ENCODE data around the gene MLYCD. TPM values are rescaled to one million over a fixed set of nuclear protein-coding genes. Genes with fewer than 3 reads are reported as not detected.
A peak's percentile ranks its signal among the peaks of the same experiment; 100 is the strongest.

The MLYCD gene
- 48.2 TPM for total RNA-seq
- long read RNA-seq, full-length matches to known transcripts: 322 of 337 reads
- long read RNA-seq, partial matches to known transcripts: 9 of 337 reads
- long read RNA-seq, other reads (novel, unspliced or antisense): 6 of 337 reads

DNA sequence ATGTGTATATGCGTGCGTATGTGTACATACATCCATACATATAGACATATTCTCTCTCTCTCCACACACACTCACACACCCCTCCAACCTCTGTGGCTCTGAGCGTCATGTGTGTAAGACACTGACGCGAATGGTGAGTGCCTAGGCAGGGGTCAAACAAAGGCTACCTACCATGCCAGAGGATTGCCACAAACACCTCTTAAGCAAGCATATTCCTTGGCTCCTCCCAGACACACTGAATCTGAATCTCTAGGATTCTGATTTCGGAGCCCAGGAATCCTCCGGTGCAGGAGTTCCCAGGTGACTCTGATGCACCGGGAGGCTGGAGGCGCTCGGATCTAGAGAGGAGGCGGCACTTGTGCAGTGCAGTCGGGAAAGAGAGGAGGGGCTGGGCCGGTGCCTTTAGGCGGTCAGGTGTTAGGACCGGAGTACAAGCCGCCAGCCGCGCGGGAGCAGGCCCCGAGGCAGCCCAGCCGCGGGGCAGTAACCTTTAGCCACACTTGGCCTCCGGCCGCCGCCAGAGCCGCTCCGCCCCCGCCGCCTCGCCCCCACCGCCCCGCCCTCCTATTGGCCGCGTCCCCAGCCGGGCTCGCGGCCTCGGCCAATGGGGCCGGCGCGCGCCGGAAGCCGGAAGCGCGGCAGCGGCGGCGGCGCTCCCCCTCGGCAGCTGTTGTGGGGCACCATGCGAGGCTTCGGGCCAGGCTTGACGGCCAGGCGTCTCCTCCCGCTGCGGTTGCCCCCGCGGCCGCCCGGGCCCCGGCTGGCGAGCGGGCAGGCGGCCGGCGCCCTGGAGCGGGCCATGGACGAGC, at the start of gene MLYCD:
Gene MLYCD (plus strand): TSS at position 653 of the 809 bp plus-strand sequence. CDS start 30 bp downstream, at position 683.
- intact Hi-C loops (cut with DNase I): loop anchor here (1.0 to 2.0 kb wide), 2 partner anchors 14 to 56 kb away; no protein-coding TSS in a partner anchor
- DNase-seq (ENCODE audit: missing footprints) (peak; percentile 92), ATAC-seq (peak; percentile 90)

DNA sequence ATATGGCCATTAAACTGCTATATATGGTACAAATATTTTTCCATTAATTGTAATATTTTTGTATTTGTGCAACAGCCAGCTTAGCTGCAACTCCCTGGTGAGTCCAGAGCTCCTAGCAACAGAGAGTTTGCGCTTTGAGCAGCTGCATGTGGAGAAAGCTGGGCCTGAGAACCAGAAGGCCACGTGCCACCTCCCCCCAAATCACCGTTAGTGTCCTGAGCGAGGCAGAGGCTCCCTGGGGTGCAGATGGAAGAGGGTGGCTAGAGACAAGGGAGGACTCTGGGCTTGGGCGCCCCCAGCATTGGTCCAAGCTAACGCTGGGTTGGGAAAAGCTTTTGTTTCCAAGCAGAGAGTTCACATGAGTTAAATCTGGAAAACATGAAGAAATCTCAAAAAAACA, 49.5 kb upstream of the MLYCD start:
- ATAC-seq (peak; percentile 74), DNase-seq (ENCODE audit: missing footprints) (no peak)
- intact Hi-C loops (cut with DNase I): no loop called here

- intact Hi-C loops (cut with DNase I): no loop called here
- no peak for DNase-seq (ENCODE audit: missing footprints)
Measured at GRCh38 chr16:83850947-83851346, 48.0 kb upstream of the MLYCD start.

DNA sequence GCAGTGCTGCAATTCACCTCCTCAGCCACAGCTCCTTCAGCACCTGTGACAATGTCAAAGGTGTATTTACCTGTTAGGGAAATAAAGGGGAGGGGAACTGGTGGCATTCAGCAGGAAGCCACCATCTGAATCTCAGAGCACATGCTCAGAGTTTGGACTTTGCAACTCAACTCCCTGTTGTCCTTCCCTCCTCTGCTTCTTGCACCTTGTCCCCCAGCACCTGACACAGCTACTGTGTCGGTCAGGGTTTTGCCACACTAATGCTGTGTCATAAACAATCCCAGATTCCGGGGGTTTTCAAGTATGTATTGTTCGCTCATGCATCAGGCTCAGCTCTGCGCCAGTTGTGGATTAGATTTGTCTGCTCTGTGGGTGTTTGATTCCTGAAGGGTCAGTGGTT, 47.4 kb upstream of the MLYCD start:
- ATAC-seq (no peak), DNase-seq (ENCODE audit: missing footprints) (no peak)
- intact Hi-C loops (cut with DNase I): no loop called here

More at GRCh38 chr16:83850947-83851346, 48.0 kb upstream of the MLYCD start:
- ATAC-seq: no peak

- intact Hi-C loops (cut with DNase I): no loop called here
- DNase-seq (ENCODE audit: missing footprints): no peak
- ATAC-seq: no peak
Measured at GRCh38 chr16:83852774-83853173, 46.1 kb upstream of the MLYCD start.

GRCh38 chr16:83853834-83854233, 45.1 kb upstream of the MLYCD start:
- intact Hi-C loops (cut with DNase I): no loop called here
- ATAC-seq (no peak), DNase-seq (ENCODE audit: missing footprints) (no peak)

- DNase-seq (ENCODE audit: missing footprints) (no peak), ATAC-seq (no peak)
- intact Hi-C loops (cut with DNase I): no loop called here
Measured at GRCh38 chr16:83854420-83854819, 44.5 kb upstream of the MLYCD start.

DNA sequence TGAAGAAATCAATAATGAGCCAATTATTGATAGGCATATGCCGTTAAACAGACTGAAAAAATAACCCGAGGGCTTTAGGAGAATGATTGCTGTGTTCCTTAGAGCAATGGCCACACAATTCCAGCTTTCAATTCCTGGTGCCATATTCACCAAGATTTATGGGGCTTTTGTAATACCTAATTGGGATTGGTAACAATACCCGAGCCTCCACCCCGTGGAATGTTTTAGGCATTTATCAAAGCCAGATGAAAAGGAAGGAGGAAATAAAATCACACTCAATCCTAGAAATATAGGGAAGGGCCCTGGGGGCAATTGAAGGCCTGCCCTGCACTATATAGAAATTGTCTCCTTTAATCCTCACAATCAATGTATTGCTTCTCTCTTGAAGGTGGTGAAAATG, 42.1 kb upstream of the MLYCD start:
- intact Hi-C loops (cut with DNase I): no loop called here
- no peak for ATAC-seq
- DNase-seq (ENCODE audit: missing footprints): no peak

- intact Hi-C loops (cut with DNase I): no loop called here
- ATAC-seq (no peak), DNase-seq (ENCODE audit: missing footprints) (no peak)
Measured at GRCh38 chr16:83859265-83859664, 39.6 kb upstream of the MLYCD start.

DNA sequence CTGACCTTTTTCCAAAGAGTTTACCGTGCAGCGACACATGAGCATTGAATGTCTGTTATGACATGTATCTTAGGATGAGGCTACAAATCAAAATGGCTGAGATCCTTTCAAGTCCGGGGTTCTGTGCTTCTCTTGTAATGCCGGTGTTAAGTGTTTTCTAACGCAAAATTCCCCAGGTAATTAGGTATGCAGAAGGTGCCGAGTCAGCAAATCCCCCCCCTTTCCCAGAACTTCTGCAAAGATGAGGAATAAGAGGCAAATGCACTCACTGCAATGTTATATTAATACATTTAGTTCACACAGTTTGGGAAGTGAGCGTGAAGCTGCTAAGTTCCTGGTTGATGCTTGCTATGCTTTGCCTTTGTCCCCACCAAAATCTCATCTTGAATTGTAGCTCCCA, 36.3 kb upstream of the MLYCD start:
- intact Hi-C loops (cut with DNase I): no loop called here
- ATAC-seq: no peak

DNA sequence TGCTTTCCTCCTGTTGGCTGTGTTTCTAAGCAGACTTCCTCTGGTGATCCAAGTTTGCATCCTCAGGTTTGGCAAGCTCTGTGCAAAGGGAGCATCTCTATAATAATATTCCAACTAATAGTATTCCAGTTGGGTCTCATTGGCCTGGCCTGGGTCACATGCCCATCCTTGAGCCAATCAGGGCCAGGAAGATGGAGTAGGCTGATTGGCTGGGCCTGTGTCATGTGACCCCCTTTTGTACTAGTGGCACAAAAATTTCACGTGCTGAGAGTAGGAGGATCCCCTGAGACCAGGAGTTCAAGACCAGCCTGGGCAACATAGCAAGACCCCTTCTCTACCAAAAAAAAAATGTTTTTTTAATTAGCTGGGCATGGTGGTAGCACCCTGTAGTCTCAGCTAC, 35.2 kb upstream of the MLYCD start:
- DNase-seq (ENCODE audit: missing footprints) (no peak), ATAC-seq (no peak)
- intact Hi-C loops (cut with DNase I): no loop called here

More for the DNA sequence above, 36.3 kb upstream of the MLYCD start:
- DNase-seq (ENCODE audit: missing footprints): no peak

GRCh38 chr16:83870830-83871229, 28.1 kb upstream of the MLYCD start:
- intact Hi-C loops (cut with DNase I): no loop called here
- no peak for ATAC-seq
- no peak for DNase-seq (ENCODE audit: missing footprints)

DNA sequence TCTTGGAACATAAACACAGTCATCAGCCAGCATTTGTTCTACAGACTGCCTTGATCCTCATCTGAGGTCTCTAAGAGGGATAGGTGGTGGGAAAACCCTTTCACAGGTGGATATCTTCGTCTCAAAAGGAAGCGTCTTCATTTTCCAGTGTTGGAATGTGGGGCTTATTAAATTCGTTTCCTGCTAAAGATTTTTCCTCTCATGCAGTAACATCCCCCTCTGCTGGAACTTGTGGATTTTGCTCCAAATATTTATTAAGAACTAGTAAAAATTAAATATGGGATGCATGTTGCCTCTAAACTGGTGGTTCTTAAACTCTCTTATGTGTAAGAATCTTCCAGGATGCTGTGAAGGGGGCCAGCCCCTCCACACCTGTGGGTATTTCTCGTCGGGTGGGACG, 20.1 kb upstream of the MLYCD start:
- no peak for ATAC-seq
- intact Hi-C loops (cut with DNase I): loop anchor here (2.0 kb wide), 1 partner anchor 52 kb away; no protein-coding TSS in a partner anchor

DNA sequence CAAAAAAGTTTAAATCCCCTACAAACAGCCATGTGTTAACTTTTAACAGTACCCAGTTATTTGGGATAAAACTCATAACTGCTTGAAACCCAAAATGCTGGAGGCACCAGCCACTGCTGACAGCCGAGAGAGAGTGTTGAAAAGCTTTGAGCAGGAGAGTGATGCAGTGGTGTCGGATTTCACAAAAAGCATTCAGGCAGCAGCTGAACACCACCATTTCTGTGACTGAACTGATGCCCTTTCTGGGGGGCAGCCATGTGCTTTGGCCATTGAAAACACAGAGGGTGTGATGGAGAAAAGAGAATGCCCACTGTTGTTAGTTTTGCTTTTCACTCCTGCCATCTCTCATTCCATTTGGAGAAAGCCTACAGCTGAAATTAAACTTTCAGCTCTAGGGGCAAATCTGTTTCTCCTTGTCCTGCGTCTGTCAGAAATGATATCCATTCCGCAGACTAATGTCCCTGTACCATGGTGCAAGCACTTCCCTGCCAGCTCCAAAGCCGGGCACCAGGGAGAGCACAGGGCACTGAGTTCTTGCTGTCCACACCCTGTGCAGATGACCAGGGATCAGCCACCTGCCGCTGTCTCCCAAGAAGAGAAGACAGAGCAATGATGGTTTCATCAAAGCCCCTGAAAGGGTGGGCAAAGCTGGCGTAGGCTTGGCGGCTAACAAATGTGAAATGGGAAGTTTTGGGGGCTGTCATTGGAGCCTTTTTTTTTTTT, 16.6 kb upstream of the MLYCD start:
- ATAC-seq (peak; percentile 87), DNase-seq (ENCODE audit: missing footprints) (no peak)
- intact Hi-C loops (cut with DNase I): no loop called here

More for the DNA sequence above, 20.1 kb upstream of the MLYCD start:
- no peak for DNase-seq (ENCODE audit: missing footprints)

- ATAC-seq (no peak), DNase-seq (ENCODE audit: missing footprints) (no peak)
- intact Hi-C loops (cut with DNase I): no loop called here
Measured at GRCh38 chr16:83886199-83886971, 12.5 kb upstream of the MLYCD start.

DNA sequence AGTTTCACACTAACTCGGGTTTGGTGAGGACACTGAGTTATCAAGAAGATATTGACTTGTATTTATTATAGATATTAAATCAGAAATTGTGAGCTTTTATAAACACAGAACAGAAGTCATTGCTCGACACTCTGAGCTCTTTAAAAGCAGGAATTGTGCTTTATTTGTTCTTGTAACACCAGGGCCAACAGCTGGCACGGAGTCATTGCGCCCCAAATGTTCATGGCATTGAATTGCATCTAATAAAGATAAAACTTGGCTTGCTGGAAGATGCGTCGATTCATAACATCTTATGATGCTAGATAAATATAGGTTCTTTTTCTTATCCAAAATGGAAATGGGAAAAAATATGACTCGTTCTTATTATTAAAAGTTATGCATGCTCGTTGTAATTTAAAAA, 11.8 kb upstream of the MLYCD start:
- intact Hi-C loops (cut with DNase I): no loop called here
- no peak for DNase-seq (ENCODE audit: missing footprints)
- no peak for ATAC-seq

DNA sequence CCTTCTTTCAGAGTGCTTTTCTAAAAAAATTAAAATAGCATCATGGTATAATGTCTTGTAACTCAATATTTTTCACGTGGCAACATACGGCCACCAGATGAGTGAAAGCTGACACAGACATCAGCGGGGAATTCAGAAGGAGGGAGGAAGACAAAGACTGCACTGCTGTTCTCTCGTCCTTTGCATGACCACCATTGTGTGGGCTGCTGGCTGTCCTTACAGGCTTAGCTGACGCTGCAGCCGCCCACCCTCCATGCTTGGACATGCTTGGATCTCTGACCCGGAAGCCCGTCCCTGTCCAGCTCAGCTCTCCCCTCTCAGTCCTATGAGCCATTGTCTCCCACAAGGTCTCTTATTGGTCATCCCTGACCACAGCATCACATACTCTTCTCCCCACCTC, 11.4 kb upstream of the MLYCD start:
- intact Hi-C loops (cut with DNase I): no loop called here
- no peak for DNase-seq (ENCODE audit: missing footprints)
- no peak for ATAC-seq

DNA sequence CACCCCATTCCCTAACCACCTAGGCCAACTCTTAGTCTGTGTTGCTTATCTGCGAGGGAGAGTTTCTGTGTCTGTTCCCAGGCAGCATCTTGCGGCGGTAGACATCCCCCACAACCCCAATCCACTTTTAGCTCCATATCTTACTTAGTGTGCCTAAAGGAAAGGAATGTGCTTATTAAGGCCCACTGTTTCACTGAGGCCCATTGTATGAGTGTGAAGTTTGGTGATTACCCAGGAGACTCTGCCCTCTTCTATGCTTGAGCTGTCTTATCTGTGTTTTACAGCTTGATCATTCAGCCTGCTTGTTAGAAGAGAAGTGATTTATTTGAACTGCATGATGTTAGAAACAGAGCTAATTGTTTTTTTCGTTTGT, 10.3 kb upstream of the MLYCD start:
- intact Hi-C loops (cut with DNase I): no loop called here
- no peak for DNase-seq (ENCODE audit: missing footprints)
- ATAC-seq: peak; percentile 39

GRCh38 chr16:83890359-83890758, 8.6 kb upstream of the MLYCD start:
- no peak for ATAC-seq
- DNase-seq (ENCODE audit: missing footprints): no peak
- intact Hi-C loops (cut with DNase I): no loop called here

Data from Right ventricle myocardium inferior (tissue), 1 donor.